ENCODE measurements around the gene FAM83C. TPM values are rescaled to one million over a fixed set of nuclear protein-coding genes. Genes with fewer than 3 reads are reported as not detected.
A peak's percentile ranks its signal among the peaks of the same experiment; 100 is the strongest.

FAM83C gene
- total and polyA plus RNA-seq, 2 donors (not counting 1 experiment from before 2014, with no cell fraction given): not detected

DNA sequence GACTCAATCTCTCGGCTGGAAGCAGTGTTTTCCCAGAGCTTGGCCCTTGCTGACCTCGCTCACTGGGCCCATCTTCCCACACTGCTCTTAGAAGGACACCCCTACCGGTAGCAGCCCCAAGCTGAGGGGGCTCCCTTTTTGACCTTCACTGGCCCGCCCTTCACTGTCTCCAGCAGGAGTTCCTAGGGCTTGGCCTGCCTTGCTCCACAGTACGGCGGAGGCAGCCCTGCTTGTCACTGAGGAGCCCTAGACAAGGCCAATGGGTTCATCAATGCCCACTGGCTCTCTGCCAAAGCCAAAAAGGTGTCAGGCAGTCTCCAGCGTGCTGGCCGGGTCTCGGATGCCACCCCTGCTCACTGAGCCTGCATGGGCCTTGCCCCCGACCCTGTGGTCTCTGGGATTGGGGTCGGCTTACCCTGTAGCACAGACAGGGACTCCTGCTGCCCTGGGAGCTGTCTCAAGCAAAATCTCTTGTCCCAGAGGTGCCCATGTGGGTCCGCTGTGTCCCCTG lies 16.4 kb downstream of the FAM83C start:
- Histone ChIP-seq H3K4me1 (ENCODE audit: control insufficient read depth in 2 of 2, insufficient read depth in 2 of 2, low read length in 2 of 2) (peaks cover 14 to 21% of the 10 kb centered on the region in 2 donors), H3K4me2 (replicated peaks; ENCODE audit: low read depth, low read length, poor library complexity, severe bottlenecking) (peak overlapping the region; percentile 90), H3K36me3 (replicated peaks in 1 of 2; ENCODE audit: control extremely low read depth in 1 of 2, control insufficient read depth in 1 of 2, extremely low read depth in 1 of 2, insufficient read depth in 2 of 2, low read length in 1 of 2) (peaks cover 3 to 45% of the 10 kb centered on the region in 2 experiments), H3K9me3 (ENCODE audit: control extremely low read depth in 1 of 3, control insufficient read depth in 2 of 3, insufficient read depth in 1 of 3, low read length in 2 of 3) (no peaks in the 10 kb centered on the region), H4K20me1 (ENCODE audit: control insufficient read depth, insufficient read depth, low read length, poor library complexity, severe bottlenecking) (no peaks in the 10 kb centered on the region), H3K27ac (ENCODE audit: low read length in 2 of 2) (peak overlapping the region; percentile 92 to 96), H2AFZ (ENCODE audit: insufficient read depth, low read depth, low read length, poor library complexity, severe bottlenecking) (no peak overlapping the region), H3K79me2 (ENCODE audit: control insufficient read depth, insufficient read depth, low read length) (peaks cover 40% of the 10 kb centered on the region), H3K4me3 (ENCODE audit: control extremely low read depth in 1 of 5, extremely low read depth in 1 of 5, insufficient read depth in 1 of 5, low read depth in 2 of 5, low read length in 4 of 5) (no peak overlapping the region), H3K27me3 (replicated peaks in 1 of 4; ENCODE audit: control extremely low read depth in 1 of 4, control insufficient read depth in 3 of 4, insufficient read depth in 4 of 4, low read length in 3 of 4) (no peaks in the 10 kb centered on the region), H3K9ac (ENCODE audit: low read length) (no peak overlapping the region)
- DNase-seq: no peak
- H3K9me3 Mint-ChIP-seq (ENCODE audit: insufficient read depth): no peaks in the 10 kb centered on the region
- H3K27me3 Mint-ChIP-seq: no peaks in the 10 kb centered on the region
- POLR2A ChIA-PET: interaction anchor here (0.5 kb wide), 1 partner anchor 306 kb away, joined by 3 read pairs; no protein-coding TSS in a partner anchor
- ATAC-seq (ENCODE audit: low read depth): no peak
- TF ChIP-seq EZH2 (IDR thresholded peaks at IDR 0.05; ENCODE audit: borderline replicate concordance, insufficient read depth, low read depth, low read length, poor library complexity, severe bottlenecking): no peak
- TF ChIP-seq, protein P1, sequence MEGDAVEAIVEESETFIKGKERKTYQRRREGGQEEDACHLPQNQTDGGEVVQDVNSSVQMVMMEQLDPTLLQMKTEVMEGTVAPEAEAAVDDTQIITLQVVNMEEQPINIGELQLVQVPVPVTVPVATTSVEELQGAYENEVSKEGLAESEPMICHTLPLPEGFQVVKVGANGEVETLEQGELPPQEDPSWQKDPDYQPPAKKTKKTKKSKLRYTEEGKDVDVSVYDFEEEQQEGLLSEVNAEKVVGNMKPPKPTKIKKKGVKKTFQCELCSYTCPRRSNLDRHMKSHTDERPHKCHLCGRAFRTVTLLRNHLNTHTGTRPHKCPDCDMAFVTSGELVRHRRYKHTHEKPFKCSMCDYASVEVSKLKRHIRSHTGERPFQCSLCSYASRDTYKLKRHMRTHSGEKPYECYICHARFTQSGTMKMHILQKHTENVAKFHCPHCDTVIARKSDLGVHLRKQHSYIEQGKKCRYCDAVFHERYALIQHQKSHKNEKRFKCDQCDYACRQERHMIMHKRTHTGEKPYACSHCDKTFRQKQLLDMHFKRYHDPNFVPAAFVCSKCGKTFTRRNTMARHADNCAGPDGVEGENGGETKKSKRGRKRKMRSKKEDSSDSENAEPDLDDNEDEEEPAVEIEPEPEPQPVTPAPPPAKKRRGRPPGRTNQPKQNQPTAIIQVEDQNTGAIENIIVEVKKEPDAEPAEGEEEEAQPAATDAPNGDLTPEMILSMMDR (IDR thresholded peaks at IDR 0.05): no peak
- WGBS (ENCODE audit: insufficient coverage): over 99% methylated on average over 12 of the region's 12 CpGs
- peak overlapping the region; percentile 15 for H3K27ac Mint-ChIP-seq
- CTCF ChIA-PET: interaction anchor here (1.0 kb wide), 1 partner anchor 441 kb away, joined by 4 read pairs; no protein-coding TSS in a partner anchor
- peaks cover 15% of the 10 kb centered on the region for H3K4me1 Mint-ChIP-seq
- intact Hi-C loops (cut with micrococcal nuclease): loop anchor here (2.0 kb wide), 1 partner anchor 135 kb away; the partner anchor contains the start of gene UQCC1
- H3K4me3 Mint-ChIP-seq: no peak overlapping the region
